Gastrocnemius medialis (tissue), 4 donors: ENCODE data around the gene SIK2. TPM values are rescaled to one million over a fixed set of nuclear protein-coding genes. Genes with fewer than 3 reads are reported as not detected.

ENCODE experiments used
- ATAC-seq, 2 donors: fragments of 150-250 bp; one replicate each; pipeline ENCODE4 v1.9.1; 2016
- DNase-seq, 2 donors: peaks; one replicate each; pipeline ENCODE4 v3.0.0-alpha.2; 2019
- H3K27ac ChIP-seq, 4 donors: fragments of 200-600 bp; sonication (generic); 1 replicate in 1 of 4; 2 replicates in 3 of 4; pipeline ENCODE4 v1.5.1; 2016 to 2018; ENCODE audit warnings: mild to moderate bottlenecking in 2 of 4, moderate library complexity in 1 of 4
- H3K27me3 ChIP-seq, 3 donors: fragments of 200-600 bp; sonication (generic) in 2 of 3; 1 replicate in 1 of 3; 2 replicates in 2 of 3; pipeline versions ENCODE4 v1.5.1 to v1.6.0; 2016 to 2019; ENCODE audit warnings: mild to moderate bottlenecking in 1 of 3, moderate library complexity in 1 of 3
- H3K36me3 ChIP-seq, 2 donors: fragments of 200-600 bp; sonication (generic) in 1 of 2; one replicate each; pipeline ENCODE4 v1.5.1; 2017 to 2018
- H3K4me1 ChIP-seq, 2 donors: fragments of 200-600 bp; sonication (generic) in 1 of 2; one replicate each; pipeline ENCODE4 v1.5.1; 2016 to 2017; ENCODE audit warnings: mild to moderate bottlenecking in 2 of 2
- H3K4me3 ChIP-seq, 4 donors: fragments of 200-600 bp; sonication (generic) in 3 of 4; 1 replicate in 1 of 4; 2 replicates in 3 of 4; pipeline ENCODE4 v1.5.1; 2016 to 2019; ENCODE audit warnings: mild to moderate bottlenecking in 2 of 4
- H3K9me3 ChIP-seq, 3 donors: fragments of 200-600 bp; sonication (generic) in 2 of 3; 1 replicate in 1 of 3; 2 replicates in 2 of 3; pipeline ENCODE4 v1.5.1; 2016 to 2019
- POLR2A ChIP-seq, 2 donors: fragments of 450-650 bp; IDR thresholded peaks; one replicate each; pipeline ENCODE4 v1.6.1; 2017; ENCODE audit warnings: antibody characterized with exemption in 2 of 2, mild to moderate bottlenecking in 2 of 2, moderate library complexity in 2 of 2
- in situ Hi-C, 4 donors: fragments of 200-750 bp; cut with MboI; loops; one replicate each; pipeline versions ENCODE4 v1.15.0 to v1.8.0; 2017; ENCODE audit warnings: low sequenced_read_pairs in 4 of 4
- intact Hi-C: fragments of 100-400 bp; cut with DNase I; formaldehyde crosslinking; loops from one replicate; pipeline ENCODE4 v1.15.1; 2023; ENCODE audit warnings: low total_unique reads
- total RNA-seq, 4 donors: library from RNA; depleted of rRNA; stranded (reverse); fragments of >200 nt; gene quantifications; one replicate each; pipeline versions ENCODE4 v1.1.0 to v1.2.3, GENCODE V29; 2016
- TF ChIP-seq, protein P1 (sequence below), 5 experiments: fragments of 450-650 bp in 3 of 5; fragments of 200-600 bp in 2 of 5; sonication (generic) in 2 of 5; IDR thresholded peaks in 4 of 5; conservative IDR thresholded peaks in 1 of 5; 1 replicate in 4 of 5; 2 replicates in 1 of 5; pipeline ENCODE4 v1.5.1; 2016 to 2019; ENCODE audit warnings: antibody characterized with exemption in 5 of 5, mild to moderate bottlenecking in 3 of 5, moderate library complexity in 3 of 5

SIK2 gene
- total RNA-seq, 4 donors from 2014 or later = 16.5 to 98.7 (median 43.8) TPM

DNA sequence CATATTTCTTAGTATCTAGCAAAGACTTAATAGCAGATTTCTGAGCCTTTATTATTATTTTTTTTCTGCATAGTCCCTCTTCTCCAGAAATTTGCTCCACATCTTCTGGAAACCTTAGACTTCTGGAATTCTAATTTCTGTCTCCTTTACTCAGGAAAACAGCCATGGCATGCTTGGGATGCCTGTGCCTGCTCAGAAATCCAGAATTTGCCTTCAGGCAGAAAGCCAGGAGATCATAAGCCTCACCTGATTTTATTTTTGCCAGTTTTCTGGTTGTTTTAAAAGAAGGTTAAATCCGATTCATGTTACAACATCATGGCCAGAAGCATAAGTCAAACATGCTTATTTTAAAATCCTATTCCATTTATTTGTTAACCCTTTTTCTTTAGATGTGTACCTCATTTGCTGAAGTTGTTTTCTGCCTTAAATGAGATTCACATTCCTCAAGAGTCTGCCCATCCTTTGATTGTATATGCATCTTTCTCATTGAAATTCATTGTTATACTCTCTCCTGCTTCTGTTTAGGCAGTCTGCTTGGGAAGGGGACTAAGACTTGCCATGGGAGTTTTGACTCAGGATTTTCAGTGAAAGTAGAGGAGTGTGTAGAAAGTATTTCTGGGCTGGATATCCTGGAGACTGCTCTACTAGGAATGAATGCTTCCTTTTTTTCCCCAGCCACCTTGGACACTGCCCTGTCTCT is 37.1 kb downstream of the SIK2 start:
- Histone ChIP-seq H3K4me3 (no peak overlapping the region), H3K4me1 (peaks cover 26 to 43% of the 10 kb centered on the region in 2 donors), H3K9me3 (no peaks in the 10 kb centered on the region), H3K36me3 (no peaks in the 10 kb centered on the region), H3K27ac (no peak overlapping the region), H3K27me3 (no peaks in the 10 kb centered on the region)
- in situ Hi-C loops (no loop called here), intact Hi-C loops (no loop called here)
- DNase-seq (no peak), ATAC-seq (no peak)
- TF ChIP-seq, protein P1, sequence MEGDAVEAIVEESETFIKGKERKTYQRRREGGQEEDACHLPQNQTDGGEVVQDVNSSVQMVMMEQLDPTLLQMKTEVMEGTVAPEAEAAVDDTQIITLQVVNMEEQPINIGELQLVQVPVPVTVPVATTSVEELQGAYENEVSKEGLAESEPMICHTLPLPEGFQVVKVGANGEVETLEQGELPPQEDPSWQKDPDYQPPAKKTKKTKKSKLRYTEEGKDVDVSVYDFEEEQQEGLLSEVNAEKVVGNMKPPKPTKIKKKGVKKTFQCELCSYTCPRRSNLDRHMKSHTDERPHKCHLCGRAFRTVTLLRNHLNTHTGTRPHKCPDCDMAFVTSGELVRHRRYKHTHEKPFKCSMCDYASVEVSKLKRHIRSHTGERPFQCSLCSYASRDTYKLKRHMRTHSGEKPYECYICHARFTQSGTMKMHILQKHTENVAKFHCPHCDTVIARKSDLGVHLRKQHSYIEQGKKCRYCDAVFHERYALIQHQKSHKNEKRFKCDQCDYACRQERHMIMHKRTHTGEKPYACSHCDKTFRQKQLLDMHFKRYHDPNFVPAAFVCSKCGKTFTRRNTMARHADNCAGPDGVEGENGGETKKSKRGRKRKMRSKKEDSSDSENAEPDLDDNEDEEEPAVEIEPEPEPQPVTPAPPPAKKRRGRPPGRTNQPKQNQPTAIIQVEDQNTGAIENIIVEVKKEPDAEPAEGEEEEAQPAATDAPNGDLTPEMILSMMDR (IDR thresholded peaks at IDR 0.05 in 4 of 5, conservative IDR thresholded peaks at IDR 0.05 in 1 of 5) = no peak
- no peak for TF ChIP-seq POLR2A (IDR thresholded peaks at IDR 0.05)

DNA sequence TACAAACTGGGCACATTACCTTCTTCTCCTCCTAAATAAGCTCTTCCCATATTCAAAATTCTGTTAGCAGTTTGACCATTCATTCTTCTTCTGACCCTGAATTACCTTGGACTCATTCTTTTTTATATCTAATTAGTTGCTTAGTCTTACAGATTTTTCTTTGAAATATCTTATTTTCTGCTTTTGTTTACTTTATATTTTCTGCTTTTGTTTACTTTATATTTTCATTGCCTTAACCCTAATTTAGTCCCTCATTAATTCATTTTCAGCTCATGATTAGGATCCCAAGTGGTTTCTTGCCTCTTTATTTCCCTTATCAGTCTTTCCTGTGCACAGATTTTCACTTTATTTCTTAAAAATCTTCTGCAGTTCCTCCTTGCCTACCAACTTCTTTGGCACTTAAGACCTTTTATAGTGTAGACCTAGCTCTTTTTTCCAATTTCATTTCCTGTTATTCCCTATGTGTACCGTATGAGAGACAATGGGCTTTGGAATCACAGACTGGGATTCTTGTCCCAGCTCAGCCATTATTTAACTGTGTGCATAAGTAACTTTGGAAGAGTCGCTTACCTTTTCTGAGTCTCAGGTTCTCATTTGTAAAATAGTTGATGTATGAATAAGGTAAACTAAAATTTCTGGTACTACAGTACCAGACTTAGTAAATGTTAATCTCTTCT is 39.2 kb downstream of the SIK2 start:
- TF ChIP-seq, protein P1 (IDR thresholded peaks at IDR 0.05 in 4 of 5, conservative IDR thresholded peaks at IDR 0.05 in 1 of 5) = no peak
- TF ChIP-seq POLR2A (IDR thresholded peaks at IDR 0.05) = no peak
- intact Hi-C loops = no loop called here
- no peak for ATAC-seq

DNA sequence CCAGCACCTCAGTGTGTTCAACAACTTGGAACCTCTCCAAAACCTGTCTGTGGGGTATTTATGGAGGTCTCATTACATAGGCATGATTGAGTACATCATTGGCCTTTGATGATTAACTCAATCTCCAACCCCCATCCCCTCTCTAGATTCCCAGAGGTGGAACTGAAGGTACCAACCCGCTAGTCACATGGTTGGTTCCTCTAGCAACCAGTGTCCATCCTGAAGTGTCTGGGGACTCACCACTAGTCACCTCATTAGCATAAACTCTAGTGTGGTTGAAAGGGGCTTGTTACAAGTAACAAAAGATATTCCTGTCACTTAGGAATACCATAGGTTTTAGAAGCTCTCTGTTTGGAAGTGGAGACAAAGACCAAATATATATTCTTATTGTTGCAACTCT is 40.3 kb downstream of the SIK2 start:
- Histone ChIP-seq H3K4me3 (no peak overlapping the region), H3K27ac (no peak overlapping the region), H3K4me1 (peaks cover 9 to 15% of the 10 kb centered on the region in 2 donors), H3K27me3 (no peaks in the 10 kb centered on the region), H3K9me3 (no peaks in the 10 kb centered on the region), H3K36me3 (no peaks in the 10 kb centered on the region)
- ATAC-seq (no peak), DNase-seq (no peak)
- intact Hi-C loops (no loop called here), in situ Hi-C loops (no loop called here)
- TF ChIP-seq, protein P1 (IDR thresholded peaks at IDR 0.05 in 4 of 5, conservative IDR thresholded peaks at IDR 0.05 in 1 of 5) = no peak
- no peak for TF ChIP-seq POLR2A (IDR thresholded peaks at IDR 0.05)

More for the DNA sequence above, 39.2 kb downstream of the SIK2 start:
- Histone ChIP-seq H3K9me3 (no peaks in the 10 kb centered on the region), H3K4me1 (peaks cover 14 to 26% of the 10 kb centered on the region in 2 donors), H3K4me3 (no peak overlapping the region), H3K27me3 (no peaks in the 10 kb centered on the region), H3K36me3 (no peaks in the 10 kb centered on the region), H3K27ac (no peak overlapping the region)
- DNase-seq = no peak
- in situ Hi-C loops = no loop called here

DNA sequence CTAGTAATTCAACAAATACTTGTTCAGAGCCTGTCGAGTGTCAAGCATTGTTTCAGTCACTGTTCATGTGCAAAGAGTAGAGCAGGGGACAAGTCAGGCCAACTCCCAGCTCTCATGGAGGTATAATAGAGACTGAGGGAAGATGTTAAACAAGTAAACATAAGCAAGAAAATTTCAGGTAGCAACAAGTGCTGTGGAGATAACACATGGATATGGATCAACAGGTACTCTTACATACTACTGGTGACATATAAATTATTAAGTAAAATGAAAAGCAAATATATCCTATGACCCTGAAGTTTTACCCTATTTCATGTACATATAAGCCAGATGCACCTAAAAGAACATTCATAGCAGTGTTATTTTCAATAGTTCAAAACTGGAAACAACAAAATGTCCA is 42.7 kb downstream of the SIK2 start:
- no peak for ATAC-seq
- Histone ChIP-seq H3K9me3 (no peaks in the 10 kb centered on the region), H3K36me3 (no peaks in the 10 kb centered on the region), H3K27me3 (no peaks in the 10 kb centered on the region), H3K27ac (no peak overlapping the region), H3K4me3 (no peak overlapping the region), H3K4me1 (peaks cover 2 to 10% of the 10 kb centered on the region in 2 donors)
- no peak for TF ChIP-seq POLR2A (IDR thresholded peaks at IDR 0.05)
- TF ChIP-seq, protein P1 (IDR thresholded peaks at IDR 0.05 in 4 of 5, conservative IDR thresholded peaks at IDR 0.05 in 1 of 5) = no peak
- DNase-seq = no peak
- intact Hi-C loops (no loop called here), in situ Hi-C loops (no loop called here)
